ENCODE measurements around the gene ATP6V0E1.
"Not testable (repeated sequence)": the region's sequence is repeated elsewhere in the genome, so short reads cannot be mapped to it uniquely, and the experiment has no call there.

ATP6V0E1 gene

DNA sequence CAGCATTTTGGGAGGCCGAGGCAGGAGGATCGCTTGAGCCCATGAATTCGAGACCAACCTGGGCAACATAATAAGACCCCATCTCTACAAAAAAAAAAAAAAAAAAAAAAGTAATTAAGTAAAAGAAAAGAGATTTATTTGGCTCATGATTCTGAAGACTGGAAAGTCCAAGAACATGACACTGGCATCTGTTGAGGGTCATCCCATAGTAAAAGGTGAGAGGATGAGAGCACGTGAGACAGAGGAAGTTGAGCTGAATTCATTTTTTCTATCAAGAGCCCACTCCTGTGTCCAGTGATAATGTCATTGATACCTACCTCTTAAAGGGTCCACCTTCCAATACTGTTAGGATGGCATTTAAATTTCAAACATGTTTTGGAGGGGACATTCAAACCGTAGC is 92.4 kb downstream of the ATP6V0E1 start:
- no peak for TF ChIP-seq CTCF (IDR thresholded peaks at IDR 0.05; ENCODE audit: unreplicated experiment in 3 of 3)
- Mint-ChIP-seq H3K4me3 (no peak overlapping the region), H3K27me3 (ENCODE audit: low read depth) (no peaks in the 10 kb centered on the region), H3K9me3 (no peaks in the 10 kb centered on the region), H3K4me1 (no peaks in the 10 kb centered on the region), H3K36me3 (ENCODE audit: low read depth) (peaks cover 10% of the 10 kb centered on the region), H3K27ac (no peak overlapping the region)

DNA sequence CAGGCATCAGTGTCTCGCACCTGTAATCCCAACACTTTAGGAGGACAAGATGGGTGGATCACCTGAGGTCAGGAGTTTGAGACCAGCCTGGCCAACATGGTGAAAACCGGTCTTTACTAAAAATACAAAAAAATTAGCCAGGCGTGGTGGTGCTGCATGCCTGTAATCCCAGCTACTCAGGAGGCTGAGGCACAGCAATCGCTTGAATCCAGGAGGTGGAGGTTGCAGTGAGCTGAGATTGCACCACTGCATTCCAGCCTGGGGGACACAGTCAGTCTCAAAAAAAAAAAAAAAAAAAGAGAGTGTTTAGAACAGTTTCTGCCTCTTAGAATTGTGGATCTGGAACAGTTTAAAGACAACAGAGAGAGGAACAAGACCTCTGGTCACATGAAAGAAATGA is 92.9 kb downstream of the ATP6V0E1 start:
- H3K9me3 Mint-ChIP-seq; H3K27me3 Mint-ChIP-seq (ENCODE audit: low read depth); H3K27ac Mint-ChIP-seq; H3K4me3 Mint-ChIP-seq; H3K4me1 Mint-ChIP-seq: not testable (repeated sequence)
- H3K36me3 Mint-ChIP-seq (ENCODE audit: low read depth): peaks cover 14% of the 10 kb centered on the region

GRCh38 chr5:173078878-173079277 is 95.3 kb downstream of the ATP6V0E1 start:
- Mint-ChIP-seq H3K27me3 (ENCODE audit: low read depth) (peaks cover 3% of the 10 kb centered on the region), H3K27ac (no peak overlapping the region)

More at GRCh38 chr5:173078878-173079277, 95.3 kb downstream of the ATP6V0E1 start:
- peaks cover 26% of the 10 kb centered on the region for H3K36me3 Mint-ChIP-seq (ENCODE audit: low read depth)
- no peaks in the 10 kb centered on the region for H3K9me3 Mint-ChIP-seq
- no peak overlapping the region for H3K4me3 Mint-ChIP-seq
- no peaks in the 10 kb centered on the region for H3K4me1 Mint-ChIP-seq
- no peak for TF ChIP-seq CTCF (IDR thresholded peaks at IDR 0.05; ENCODE audit: unreplicated experiment in 3 of 3)

Measured in nephron (organoid).